Nucleus accumbens (tissue), 56 donors: ENCODE data around the gene DNAH6.
"Not testable (repeated sequence)": the region's sequence is repeated elsewhere in the genome, so short reads cannot be mapped to it uniquely, and the experiment has no call there.

ENCODE experiments used
- DNase-seq, 56 donors: peaks; one replicate each; lab custom pipeline; 2025; lab: John Stamatoyannopoulos, UW

Gene DNAH6

DNA sequence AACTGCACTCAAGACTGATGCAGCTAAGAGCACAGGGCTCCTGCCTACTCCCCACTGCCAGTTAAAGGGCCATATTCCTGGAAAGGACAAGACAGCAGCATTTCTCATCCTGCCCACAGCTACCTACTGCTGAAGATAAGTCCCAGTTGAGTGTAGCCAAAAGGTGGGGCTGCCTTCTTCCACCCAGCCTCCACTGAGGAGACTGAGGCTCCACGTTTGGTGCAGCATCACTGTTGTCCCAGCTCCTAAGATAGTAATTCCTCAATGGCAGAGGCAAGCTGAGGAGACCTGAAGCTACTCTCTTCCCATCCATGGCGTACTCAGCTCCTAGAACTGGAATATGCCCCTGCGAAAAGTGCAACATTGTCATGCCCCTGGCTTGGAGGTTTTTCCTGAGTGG, 214.9 kb downstream of the DNAH6 start:
- DNase-seq: no peak

- no peak for DNase-seq
These were observed 216.8 kb downstream of the DNAH6 start for GRCh38 chr2:84732897-84733778.

DNA sequence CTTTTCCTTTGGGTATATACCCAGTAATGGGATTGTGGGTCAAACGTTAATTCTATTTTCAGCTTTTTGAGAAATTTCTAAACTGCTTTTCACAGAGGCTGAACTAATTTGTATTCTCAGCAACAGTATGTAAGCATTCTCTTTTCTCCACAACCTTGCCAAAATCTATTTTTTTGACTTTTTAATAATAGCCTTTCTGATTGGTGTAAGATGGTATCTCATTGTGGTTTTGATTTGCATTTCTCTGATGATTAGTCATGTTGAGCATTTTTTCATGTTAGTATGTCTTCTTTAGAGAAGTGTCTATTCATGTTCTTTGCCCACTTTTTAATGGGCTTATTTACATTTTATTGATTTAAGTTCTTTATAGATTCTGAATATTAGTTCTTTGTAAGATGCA, 219.1 kb downstream of the DNAH6 start:
- no peak for DNase-seq

- peak in 1 of 56 donors; percentile 2 for DNase-seq
These were observed 225.0 kb downstream of the DNAH6 start for GRCh38 chr2:84741182-84741822.

DNA sequence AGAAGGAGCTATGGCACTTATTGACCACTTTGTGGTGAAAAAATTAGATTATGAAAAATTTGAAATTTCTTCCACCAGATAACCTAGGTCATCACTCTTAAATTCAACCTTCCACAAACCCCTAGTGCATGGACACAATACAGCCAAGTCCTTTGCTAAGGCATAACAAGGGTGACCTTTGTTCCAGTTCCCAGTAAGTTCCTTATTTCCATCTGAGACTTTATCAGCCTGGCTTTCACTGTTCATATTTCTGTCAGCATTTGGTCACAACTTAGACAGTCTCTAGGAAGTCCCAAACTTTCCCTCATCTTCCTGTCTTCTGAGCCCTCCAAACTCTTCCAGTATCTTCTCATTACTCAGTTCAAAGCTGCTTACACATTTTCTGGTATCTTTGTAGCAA, 232.0 kb downstream of the DNAH6 start:
- no peak for DNase-seq

DNA sequence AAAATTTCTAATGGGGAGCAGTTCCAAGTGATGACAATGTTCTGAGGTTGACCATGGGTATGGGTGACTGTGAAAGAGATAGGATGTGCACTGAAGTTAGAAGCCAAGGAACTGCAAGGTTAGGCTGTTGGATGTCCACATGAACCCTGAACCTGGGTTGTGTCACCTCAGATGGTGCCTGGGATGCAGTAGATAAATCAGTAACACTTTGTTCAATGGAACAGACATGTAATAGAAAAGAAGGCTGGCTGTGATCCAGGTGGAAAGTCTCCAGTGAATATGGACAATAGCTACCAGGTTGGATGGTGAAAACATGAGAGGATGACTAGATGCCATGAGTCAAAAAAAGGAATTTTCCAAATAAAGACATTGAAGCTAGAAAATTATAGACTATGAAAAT, 233.1 kb downstream of the DNAH6 start:
- no peak for DNase-seq

GRCh38 chr2:84755096-84755495, 238.8 kb downstream of the DNAH6 start:
- DNase-seq: no peak

DNA sequence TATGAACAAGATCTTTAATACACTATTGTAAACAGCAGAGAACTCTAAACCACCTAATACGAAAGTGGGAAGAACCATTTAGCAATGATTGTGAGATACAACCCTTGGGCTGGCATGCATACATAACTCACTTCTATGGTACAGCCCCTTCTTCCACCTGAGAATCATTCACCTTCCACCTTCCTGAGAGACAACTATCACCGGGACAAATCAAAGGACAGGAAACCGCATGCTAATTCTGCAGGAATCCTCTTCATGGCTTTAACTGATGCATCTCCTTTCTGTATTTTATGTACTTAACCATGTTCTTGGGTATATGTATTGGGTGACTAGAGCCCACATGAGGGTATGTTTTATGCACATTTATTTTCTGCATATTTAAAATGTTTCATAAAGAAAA, 241.3 kb downstream of the DNAH6 start:
- DNase-seq: no peak

GRCh38 chr2:84766791-84767190, 250.5 kb downstream of the DNAH6 start:
- no peak for DNase-seq

GRCh38 chr2:84768840-84769239, 252.5 kb downstream of the DNAH6 start:
- DNase-seq: no peak

- DNase-seq: no peak
These were observed 254.0 kb downstream of the DNAH6 start for GRCh38 chr2:84770280-84770679.

- no peak for DNase-seq
These were observed 255.0 kb downstream of the DNAH6 start for GRCh38 chr2:84771251-84771650.

GRCh38 chr2:84773562-84773961, 257.3 kb downstream of the DNAH6 start:
- not testable (repeated sequence) for DNase-seq

DNA sequence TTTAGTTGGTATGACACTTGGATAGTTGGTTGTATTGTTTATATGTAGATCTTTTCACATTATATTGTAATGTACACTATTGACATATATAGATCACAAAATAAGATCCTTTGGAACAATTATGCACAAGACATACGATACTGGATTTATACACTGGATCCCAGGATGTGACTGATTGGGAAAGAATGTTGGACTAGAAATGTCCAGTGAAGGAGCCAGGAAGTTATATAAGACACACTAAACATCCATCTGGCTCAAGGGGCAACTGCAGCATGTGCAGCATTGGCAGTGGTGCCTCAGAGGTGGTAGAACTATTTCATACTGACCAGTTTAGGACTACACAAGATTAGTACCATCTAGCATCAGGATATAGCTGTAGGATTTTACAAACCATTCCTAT, 259.7 kb downstream of the DNAH6 start:
- no peak for DNase-seq

DNA sequence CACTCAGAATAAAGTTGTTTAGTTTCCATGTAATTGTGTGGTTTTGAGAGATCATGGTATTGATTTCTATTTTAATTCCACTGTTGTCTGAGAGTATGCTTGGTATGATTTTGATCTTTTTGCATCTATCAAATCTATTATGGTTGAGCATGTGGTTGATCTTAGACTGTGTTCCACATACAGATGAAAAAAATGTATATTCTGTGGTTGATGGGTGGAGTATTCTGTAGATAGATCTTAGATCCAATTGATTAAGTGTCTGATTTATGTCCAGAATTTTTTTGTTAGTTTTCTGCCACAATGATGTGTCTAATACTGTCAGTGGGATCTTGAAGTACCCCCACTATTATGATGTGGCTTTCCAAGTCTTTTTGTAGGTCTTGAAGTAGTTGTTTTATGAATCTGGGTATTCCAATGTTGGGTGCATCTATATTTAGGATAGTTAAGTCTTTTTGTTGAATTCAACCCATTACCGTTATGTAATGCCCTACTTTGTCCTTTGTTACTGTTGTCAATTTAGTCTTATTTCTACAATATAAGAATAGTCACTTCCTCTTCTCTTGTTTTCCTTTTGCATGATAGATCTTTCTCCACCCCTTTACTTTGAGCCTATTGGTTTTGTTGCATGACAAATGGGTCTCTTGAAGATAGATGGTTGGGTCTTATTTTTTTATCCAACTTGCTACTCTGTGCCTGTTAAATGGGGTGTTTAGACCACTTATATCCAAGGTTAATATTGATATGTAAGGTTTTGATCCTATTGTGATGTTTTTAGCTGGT, 262.8 kb downstream of the DNAH6 start:
- DNase-seq: no peak

- no peak for DNase-seq
These were observed 263.5 kb downstream of the DNAH6 start for GRCh38 chr2:84779781-84780180.

DNA sequence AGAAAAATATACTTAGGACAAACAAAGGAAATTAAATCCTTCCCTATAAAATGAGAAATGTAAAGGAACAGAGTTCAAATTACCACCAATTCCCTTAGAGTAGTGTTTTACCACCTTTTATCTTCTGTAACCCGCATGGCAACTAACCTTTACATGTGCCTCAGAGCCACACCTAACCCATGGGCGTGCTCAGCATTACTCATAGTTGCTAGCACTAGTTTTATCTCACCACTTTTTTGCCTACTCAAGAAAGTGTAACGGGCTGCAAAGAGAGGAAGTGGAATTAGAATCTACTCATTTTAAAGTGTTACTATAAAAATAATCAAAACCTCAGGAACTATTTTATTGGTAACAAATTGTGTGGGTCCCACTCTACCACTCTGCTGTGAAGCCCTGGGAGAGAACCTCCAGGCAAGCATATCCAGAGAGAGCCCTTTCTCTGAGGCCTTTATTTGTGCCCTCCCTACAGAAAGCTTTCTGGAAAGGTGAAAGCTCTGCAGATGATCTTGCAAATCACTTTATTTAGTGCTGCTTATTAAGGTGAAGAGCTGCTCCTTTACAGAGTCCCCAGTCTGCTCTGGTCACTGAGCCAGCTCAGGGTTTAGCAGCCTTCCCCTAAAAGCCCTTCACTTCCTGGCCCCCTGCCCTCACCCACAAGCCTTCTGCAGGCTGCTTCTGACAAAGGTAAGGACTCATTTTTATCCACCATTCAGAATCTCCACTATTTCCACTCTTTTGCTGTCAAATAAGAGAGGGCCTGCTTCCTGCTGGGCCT, 265.8 kb downstream of the DNAH6 start:
- peak in 7 of 56 donors; percentile 2 to 33 (median 18) for DNase-seq

DNA sequence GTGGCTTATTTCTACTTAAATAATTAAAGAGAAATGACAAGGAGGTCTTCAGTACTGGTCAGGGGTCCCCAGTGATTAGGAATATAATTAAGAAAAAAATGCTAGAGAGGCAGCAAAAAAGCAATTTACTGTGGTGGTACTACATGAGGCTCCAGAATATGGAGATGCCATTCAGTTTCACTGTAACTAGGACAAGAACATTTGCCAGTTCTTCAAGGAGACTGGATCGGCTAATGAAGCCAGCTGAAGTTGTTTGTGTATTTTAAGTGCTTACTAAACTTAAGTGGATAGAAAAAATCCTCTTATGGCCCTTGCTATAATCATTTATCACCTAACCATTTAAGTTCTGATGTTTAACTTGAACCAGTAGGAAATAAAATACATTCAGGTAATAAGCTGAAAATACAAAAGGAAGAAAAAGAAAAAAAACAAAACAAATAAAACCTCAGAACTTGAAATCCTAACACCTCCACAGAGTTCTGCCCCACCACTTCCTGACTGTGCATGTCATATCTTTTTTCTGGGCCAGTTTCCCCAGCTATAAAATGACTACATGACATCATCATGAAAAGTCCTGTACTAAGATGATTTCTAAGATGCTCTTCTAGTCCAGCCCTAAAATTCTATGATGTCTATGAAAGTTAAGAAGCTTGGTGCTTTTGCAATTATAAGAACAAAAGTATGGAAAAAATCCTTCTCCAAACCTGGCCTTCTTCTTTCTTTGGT, 266.6 kb downstream of the DNAH6 start:
- no peak for DNase-seq

GRCh38 chr2:84785950-84786349, 269.7 kb downstream of the DNAH6 start:
- DNase-seq: no peak

- DNase-seq: no peak
These were observed 270.3 kb downstream of the DNAH6 start for GRCh38 chr2:84786601-84787000.
